Neural cell (in vitro differentiated cells): ENCODE measurements around the gene SLC7A14. TPM values are rescaled to one million over a fixed set of nuclear protein-coding genes. Genes with fewer than 3 reads are reported as not detected.

Experiments used
- H2AFZ ChIP-seq: fragments of 200-600, 300-800 bp; sonication (generic), shearing (Covaris generic); 2 replicates; pipeline ENCODE4 v1.6.0; 2014; ENCODE audit warnings: low read depth, mild to moderate bottlenecking, antibody characterized with exemption, low read length, moderate library complexity
- H3F3A ChIP-seq: fragments of 200-600 bp; shearing (Covaris generic); 2 replicates; pipeline ENCODE4 v1.6.1; 2016; ENCODE audit warnings: mild to moderate bottlenecking, moderate library complexity, mixed read lengths, antibody characterized with exemption, low read length; ENCODE audit not compliant: insufficient read depth, poor library complexity, severe bottlenecking
- H3K27ac ChIP-seq: fragments of 200-600, 300-800 bp; sonication (generic), shearing (Covaris generic); 2 replicates; pipeline ENCODE4 v1.5.1; 2014; ENCODE audit warnings: mild to moderate bottlenecking, low read length, moderate library complexity
- H3K27me3 ChIP-seq: fragments of 300-800, 200-600 bp; sonication (generic), shearing (Covaris generic); 2 replicates; pipeline ENCODE4 v1.6.0; 2014; ENCODE audit warnings: mild to moderate bottlenecking, low read depth, low read length, moderate library complexity; ENCODE audit not compliant: insufficient read depth
- H3K36me3 ChIP-seq: fragments of 300-800, 200-600 bp; sonication (generic), shearing (Covaris generic); 2 replicates; pipeline ENCODE4 v1.5.1; 2014; ENCODE audit warnings: mild to moderate bottlenecking, antibody characterized with exemption, low read length, moderate library complexity; ENCODE audit not compliant: insufficient read depth
- H3K4me2 ChIP-seq: fragments of 300-800, 200-600 bp; sonication (generic), shearing (Covaris generic); 2 replicates; pipeline ENCODE4 v1.6.0; 2014; ENCODE audit warnings: mild to moderate bottlenecking, low read length
- H3K4me3 ChIP-seq: fragments of 300-800, 200-600 bp; sonication (generic), shearing (Covaris generic); 2 replicates; pipeline ENCODE4 v1.5.1; 2014; ENCODE audit warnings: mild to moderate bottlenecking, low read length, moderate library complexity
- H3K79me2 ChIP-seq: fragments of 200-600 bp; shearing (Covaris generic); replicated peaks from 2 replicates; pipeline ENCODE4 v1.6.0; 2014; ENCODE audit warnings: mild to moderate bottlenecking, low read length, moderate library complexity; ENCODE audit not compliant: insufficient read depth
- H3K9ac ChIP-seq: fragments of 300-800, 200-600 bp; sonication (generic), shearing (Covaris generic); 2 replicates; pipeline ENCODE4 v1.6.1; 2016; ENCODE audit warnings: mild to moderate bottlenecking, low read length, mixed read lengths
- H3K9me2 ChIP-seq: fragments of 200-600 bp; shearing (Covaris generic); 2 replicates; pipeline ENCODE4 v1.6.1; 2016; ENCODE audit warnings: mild to moderate bottlenecking, low read length, mixed read lengths; ENCODE audit not compliant: insufficient read depth
- H3K9me3 ChIP-seq: fragments of 200-600, 300-800 bp; sonication (generic), shearing (Covaris generic); 2 replicates; pipeline ENCODE4 v1.6.1; 2016; ENCODE audit warnings: mild to moderate bottlenecking, mixed run types, low read length, moderate library complexity, mixed read lengths
- H4K20me1 ChIP-seq: fragments of 200-600 bp; shearing (Covaris generic); 2 replicates; pipeline ENCODE4 v1.6.1; 2016; ENCODE audit warnings: mild to moderate bottlenecking, mixed run types; ENCODE audit not compliant: insufficient read depth
- CTCF ChIP-seq: fragments of 450-650 bp; IDR thresholded peaks from 2 replicates; pipeline ENCODE4 v1.5.1; 2014; ENCODE audit warnings: antibody characterized with exemption, mild to moderate bottlenecking, moderate library complexity; ENCODE audit not compliant: poor library complexity, severe bottlenecking
- EP300 ChIP-seq: fragments of 450-650 bp; conservative IDR thresholded peaks from 2 replicates; pipeline ENCODE4 v1.6.1; 2014; ENCODE audit warnings: antibody characterized with exemption, mild to moderate bottlenecking, moderate library complexity; ENCODE audit not compliant: poor library complexity, severe bottlenecking
- EZH2 ChIP-seq: fragments of 200-600, 300-800 bp; shearing (Covaris generic), sonication (generic); IDR thresholded peaks from 2 replicates; pipeline ENCODE4 v1.6.1; 2014; ENCODE audit warnings: antibody characterized with exemption, low read length, borderline replicate concordance, mild to moderate bottlenecking; ENCODE audit not compliant: insufficient read depth, poor library complexity, severe bottlenecking
- MXI1 ChIP-seq: fragments of 450-650 bp; conservative IDR thresholded peaks from 2 replicates; pipeline ENCODE4 v1.6.1; 2014; ENCODE audit warnings: antibody characterized with exemption, mild to moderate bottlenecking; ENCODE audit not compliant: poor library complexity, severe bottlenecking
- POLR2AphosphoS5 ChIP-seq: IDR thresholded peaks from 2 replicates; pipeline ENCODE4 v1.6.1; 2012
- RAD21 ChIP-seq: fragments of 450-650 bp; conservative IDR thresholded peaks from 2 replicates; pipeline ENCODE4 v1.6.1; 2014; ENCODE audit warnings: antibody characterized with exemption, mild to moderate bottlenecking, moderate library complexity
- REST ChIP-seq: IDR thresholded peaks from 2 replicates; pipeline ENCODE4 v1.6.1; 2012; ENCODE audit warnings: borderline replicate concordance
- SMC3 ChIP-seq: fragments of 450-650 bp; conservative IDR thresholded peaks from 2 replicates; pipeline ENCODE4 v1.6.1; 2014; ENCODE audit warnings: antibody characterized with exemption, mild to moderate bottlenecking, moderate library complexity; ENCODE audit not compliant: poor library complexity
- TAF1 ChIP-seq: IDR thresholded peaks from 2 replicates; pipeline ENCODE4 v1.6.1; 2012; ENCODE audit warnings: low read depth
- polyA plus RNA-seq: library from polyadenylated mRNA; depleted of rRNA; stranded (reverse); fragments of >200 nt; gene quantifications from 2 replicates; pipeline ENCODE4 v1.2.3, GENCODE V29; 2014

SLC7A14 gene
- polyA plus RNA-seq, 1 donor from 2014 or later, result 5.1 TPM

- TF ChIP-seq CTCF, result no peak
- no peaks in the 10 kb centered on the region for H3K36me3 ChIP-seq
- no peaks in the 10 kb centered on the region for H3F3A ChIP-seq
- no peaks in the 10 kb centered on the region for H3K27me3 ChIP-seq
- no peak overlapping the region for H3K27ac ChIP-seq
- H4K20me1 ChIP-seq, result no peaks in the 10 kb centered on the region
- no peak overlapping the region for H3K4me3 ChIP-seq
- H2AFZ ChIP-seq, result no peak overlapping the region
- no peak overlapping the region for H3K4me2 ChIP-seq
- H3K9ac ChIP-seq, result no peak overlapping the region
- no peaks in the 10 kb centered on the region for H3K9me3 ChIP-seq
- H3K9me2 ChIP-seq, result no peaks in the 10 kb centered on the region
- no peaks in the 10 kb centered on the region for H3K79me2 ChIP-seq
These were observed 54.8 kb downstream of the SLC7A14 start for GRCh38 chr3:170531054-170531453.

- Histone ChIP-seq H4K20me1 (no peaks in the 10 kb centered on the region), H3F3A (no peaks in the 10 kb centered on the region), H3K4me3 (no peak overlapping the region), H3K27ac (no peak overlapping the region), H3K36me3 (no peaks in the 10 kb centered on the region), H3K9ac (no peak overlapping the region), H3K79me2 (no peaks in the 10 kb centered on the region), H3K4me2 (no peak overlapping the region), H3K9me2 (no peaks in the 10 kb centered on the region), H3K27me3 (no peaks in the 10 kb centered on the region), H2AFZ (no peak overlapping the region), H3K9me3 (no peaks in the 10 kb centered on the region)
- TF ChIP-seq MXI1 (no peak), EP300 (no peak)
These were observed 56.0 kb downstream of the SLC7A14 start for GRCh38 chr3:170529912-170530311.

DNA sequence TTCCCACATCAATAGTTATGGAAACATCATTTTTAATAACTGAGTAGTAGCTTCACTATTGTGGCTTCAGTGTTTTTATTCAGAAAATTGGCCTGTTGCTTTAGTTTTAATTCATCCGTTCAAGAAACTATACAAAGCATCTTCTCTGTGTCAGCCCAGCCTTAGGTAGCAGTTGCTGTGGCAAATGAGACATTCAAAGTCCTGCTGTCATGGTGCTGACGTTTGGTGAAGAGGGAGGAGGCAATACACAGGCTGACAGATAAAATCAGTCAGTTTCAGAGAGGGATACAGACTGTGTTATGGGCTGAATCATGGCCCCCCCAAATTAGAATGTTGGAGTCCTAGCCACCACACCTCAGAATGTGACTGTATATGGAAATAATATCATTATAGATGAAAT, 56.5 kb downstream of the SLC7A14 start:
- no peaks in the 10 kb centered on the region for H3K79me2 ChIP-seq
- no peak overlapping the region for H3K4me2 ChIP-seq
- no peaks in the 10 kb centered on the region for H3K36me3 ChIP-seq
- H3K4me3 ChIP-seq, result no peak overlapping the region
- H3K9me2 ChIP-seq, result no peaks in the 10 kb centered on the region
- H4K20me1 ChIP-seq, result no peaks in the 10 kb centered on the region
- no peaks in the 10 kb centered on the region for H3F3A ChIP-seq
- H3K9ac ChIP-seq, result no peak overlapping the region
- no peak overlapping the region for H3K27ac ChIP-seq
- H3K27me3 ChIP-seq, result no peaks in the 10 kb centered on the region
- H3K9me3 ChIP-seq, result no peaks in the 10 kb centered on the region
- H2AFZ ChIP-seq, result no peak overlapping the region
- TF ChIP-seq EZH2 (no peak), CTCF (no peak), RAD21 (no peak), REST (no peak), MXI1 (no peak), TAF1 (no peak), SMC3 (no peak), EP300 (no peak), POLR2AphosphoS5 (no peak)
